WI38 (cell line): Measurements from ENCODE around the gene NAT10.

Experiments used
- H3K4me3 ChIP-seq: 2 replicates; pipeline ENCODE4 v1.5.1; 2011; ENCODE audit warnings: low read depth, mild to moderate bottlenecking, control low read depth, low read length
- TF ChIP-seq, protein P1 (sequence below): IDR thresholded peaks from 2 replicates; pipeline ENCODE4 v1.5.1; 2012; ENCODE audit warnings: low read depth, mild to moderate bottlenecking, control low read depth, low read length

The NAT10 gene

DNA sequence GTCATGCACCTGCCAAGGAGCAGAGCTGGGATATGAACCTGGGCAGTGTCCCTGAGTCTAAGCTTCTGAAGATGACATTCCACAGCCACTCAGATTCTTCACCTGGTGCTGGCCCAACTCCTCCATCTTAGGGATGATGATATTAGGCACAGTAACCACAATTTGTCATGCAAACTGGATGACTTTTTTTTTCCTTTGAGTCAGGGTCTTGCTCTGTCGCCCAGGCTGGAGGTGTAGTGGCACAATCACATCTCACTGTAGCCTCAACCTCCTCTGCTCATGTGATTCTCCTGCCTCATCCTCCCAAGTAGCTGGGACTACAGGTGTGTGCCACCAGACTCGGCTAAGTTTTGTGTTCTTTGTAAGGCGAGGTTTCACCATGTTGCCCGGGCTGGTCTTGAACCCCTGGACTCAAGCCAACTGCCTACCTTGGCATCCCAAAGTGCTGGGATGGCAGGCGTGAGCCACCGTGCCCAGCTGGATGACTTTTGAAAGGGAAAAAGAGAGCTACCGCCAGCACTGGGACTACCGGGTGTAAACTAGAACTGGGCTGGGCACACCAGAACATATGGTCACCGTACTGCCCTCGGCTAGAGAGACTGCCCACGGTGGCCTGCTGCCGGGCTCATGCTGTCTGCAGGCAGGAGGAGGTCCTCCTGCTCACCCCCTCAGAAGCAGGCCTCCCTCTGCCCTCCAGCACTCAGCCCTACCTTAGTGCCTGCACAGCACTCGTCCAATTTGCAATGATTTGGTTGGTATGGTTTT is 77.7 kb downstream of the NAT10 start:
- H3K4me3 ChIP-seq = no peak overlapping the region
- TF ChIP-seq, protein P1, sequence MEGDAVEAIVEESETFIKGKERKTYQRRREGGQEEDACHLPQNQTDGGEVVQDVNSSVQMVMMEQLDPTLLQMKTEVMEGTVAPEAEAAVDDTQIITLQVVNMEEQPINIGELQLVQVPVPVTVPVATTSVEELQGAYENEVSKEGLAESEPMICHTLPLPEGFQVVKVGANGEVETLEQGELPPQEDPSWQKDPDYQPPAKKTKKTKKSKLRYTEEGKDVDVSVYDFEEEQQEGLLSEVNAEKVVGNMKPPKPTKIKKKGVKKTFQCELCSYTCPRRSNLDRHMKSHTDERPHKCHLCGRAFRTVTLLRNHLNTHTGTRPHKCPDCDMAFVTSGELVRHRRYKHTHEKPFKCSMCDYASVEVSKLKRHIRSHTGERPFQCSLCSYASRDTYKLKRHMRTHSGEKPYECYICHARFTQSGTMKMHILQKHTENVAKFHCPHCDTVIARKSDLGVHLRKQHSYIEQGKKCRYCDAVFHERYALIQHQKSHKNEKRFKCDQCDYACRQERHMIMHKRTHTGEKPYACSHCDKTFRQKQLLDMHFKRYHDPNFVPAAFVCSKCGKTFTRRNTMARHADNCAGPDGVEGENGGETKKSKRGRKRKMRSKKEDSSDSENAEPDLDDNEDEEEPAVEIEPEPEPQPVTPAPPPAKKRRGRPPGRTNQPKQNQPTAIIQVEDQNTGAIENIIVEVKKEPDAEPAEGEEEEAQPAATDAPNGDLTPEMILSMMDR = no peak

DNA sequence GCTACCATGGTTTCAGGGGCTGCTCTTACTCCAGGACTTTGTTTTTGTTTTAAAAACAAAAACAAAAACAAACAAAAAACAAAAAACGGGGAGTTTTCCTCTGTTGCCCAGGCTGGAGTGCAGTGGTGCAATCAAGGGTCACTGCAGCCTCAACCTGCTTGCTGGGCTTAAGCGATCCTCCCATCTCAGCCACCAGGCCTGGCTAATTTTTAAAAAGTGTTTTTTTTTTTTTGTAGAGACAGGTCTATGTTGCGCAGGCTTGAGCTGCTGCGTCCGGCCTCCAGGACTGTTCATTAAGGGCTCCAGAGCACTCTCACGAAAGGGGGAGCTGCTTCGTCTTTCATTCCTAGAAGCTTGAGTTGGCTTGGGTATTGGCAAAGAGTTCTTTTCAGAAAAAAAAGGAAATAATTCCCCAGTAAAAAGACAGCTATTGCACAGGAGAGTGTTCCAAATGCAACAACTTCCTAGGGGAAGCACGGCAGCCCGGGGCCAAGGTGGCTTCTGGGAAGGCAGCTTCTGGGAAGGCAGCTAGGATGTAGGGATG is 78.5 kb downstream of the NAT10 start:
- TF ChIP-seq, protein P1 = no peak
- H3K4me3 ChIP-seq = no peak overlapping the region

DNA sequence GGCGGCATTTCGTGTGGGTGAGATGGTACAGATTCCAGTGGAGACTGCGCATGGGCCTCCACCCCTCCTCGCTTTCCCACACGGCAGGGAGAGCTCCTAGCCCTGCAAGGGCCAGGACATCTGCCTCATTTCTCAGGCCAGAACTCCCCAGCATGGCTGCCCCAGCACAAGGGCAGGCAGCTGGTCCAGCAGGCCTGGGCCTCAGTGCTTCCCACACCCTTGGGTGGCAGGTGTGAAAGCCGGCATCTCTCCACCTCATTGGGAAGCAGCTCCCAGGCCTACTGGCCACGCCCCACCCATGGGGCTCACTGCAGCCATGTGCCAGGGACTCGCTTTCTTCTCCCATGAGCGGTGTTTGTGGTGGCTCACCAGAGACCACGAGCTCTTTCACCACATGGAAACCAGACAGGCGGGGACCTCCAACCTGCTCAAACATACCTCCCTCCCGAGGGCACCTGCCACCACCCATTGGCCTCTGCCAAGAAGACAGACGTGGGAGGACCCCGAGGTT is 79.1 kb downstream of the NAT10 start:
- TF ChIP-seq, protein P1 = no peak
- no peak overlapping the region for H3K4me3 ChIP-seq

DNA sequence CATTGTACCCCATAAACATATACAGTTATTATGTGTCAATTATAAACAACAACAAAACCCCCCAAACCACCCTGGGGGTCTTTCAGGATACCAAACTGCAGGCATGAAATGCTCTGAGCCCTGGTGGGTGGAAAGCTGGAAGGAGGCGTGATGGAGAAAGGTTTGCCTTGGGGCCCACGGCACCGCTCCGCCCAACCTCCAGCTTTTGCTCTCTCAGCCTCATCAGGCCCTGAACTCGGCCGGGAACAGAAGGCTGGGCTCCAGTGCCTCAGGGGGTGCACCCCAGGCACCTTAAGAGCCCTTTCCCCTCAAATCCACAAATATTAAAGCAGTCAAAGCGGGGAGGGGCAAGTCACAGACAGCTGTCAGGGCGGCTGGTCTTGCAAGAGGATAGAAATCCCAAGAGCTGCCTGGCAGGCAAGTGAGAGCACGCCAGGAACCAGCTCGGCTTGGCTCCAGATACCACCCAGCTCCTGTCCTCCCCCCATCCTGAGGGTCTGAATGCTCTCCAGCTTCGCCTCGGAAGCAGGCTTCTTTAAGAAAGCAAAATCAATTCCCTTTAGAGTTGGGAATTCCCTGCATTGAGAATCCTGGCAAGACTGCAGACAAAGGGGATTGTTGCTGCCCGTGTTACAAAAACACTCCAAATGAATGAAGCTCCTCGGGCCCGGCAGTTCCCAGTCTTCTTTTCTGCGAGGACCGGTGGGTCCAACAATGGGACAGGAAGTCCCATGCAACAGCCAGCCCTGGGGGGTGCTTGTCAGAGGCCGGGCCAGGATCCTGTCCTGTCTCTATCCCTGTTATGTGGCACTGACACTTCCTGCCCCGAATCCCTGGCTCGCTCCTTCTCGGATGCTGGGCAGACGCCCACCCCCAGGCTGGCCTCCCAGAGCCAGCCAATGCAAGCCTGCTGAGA is 80.8 kb downstream of the NAT10 start:
- TF ChIP-seq, protein P1 = no peak
- no peak overlapping the region for H3K4me3 ChIP-seq

DNA sequence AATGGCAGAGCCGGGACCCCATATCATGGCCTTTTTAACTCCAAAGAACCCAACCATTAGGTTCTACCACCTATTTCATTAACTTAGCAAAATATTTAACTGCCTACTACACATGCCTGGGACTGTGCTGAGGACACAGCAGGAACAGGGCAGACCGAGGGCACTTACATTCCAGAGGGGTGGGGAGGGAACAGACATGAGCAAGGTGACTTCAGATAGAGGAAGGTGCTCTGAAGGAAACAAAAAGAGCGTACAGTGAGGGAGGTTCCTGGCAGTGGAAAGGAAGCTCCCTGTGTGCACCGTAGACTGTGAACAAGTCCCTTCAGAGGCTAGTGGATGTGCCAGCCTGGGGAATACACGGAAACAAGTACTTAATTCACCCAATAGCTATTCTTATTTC is 82.8 kb downstream of the NAT10 start:
- TF ChIP-seq, protein P1 = no peak
- no peak overlapping the region for H3K4me3 ChIP-seq

DNA sequence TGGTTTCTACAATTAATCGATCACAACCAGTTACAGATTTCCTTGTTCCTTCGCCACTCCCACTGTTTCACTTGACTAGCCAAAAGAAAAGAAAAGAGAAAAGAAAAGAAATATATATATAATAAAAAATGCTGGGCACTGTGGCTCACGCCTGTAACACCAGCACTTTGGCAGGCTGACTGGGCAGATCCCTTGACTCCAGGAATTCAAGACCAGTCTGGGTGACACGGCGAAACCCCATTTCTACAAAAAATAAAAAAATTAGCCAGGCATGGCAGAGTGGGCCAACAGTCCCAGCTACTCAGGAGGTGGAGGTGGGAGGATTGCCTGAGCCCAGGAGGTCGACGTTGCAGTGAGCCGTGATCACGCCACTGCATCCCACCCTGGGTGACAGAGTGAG is 83.8 kb downstream of the NAT10 start:
- no peak overlapping the region for H3K4me3 ChIP-seq
- TF ChIP-seq, protein P1 = no peak
